ENCODE results near the gene NPB. TPM values are rescaled to one million over a fixed set of nuclear protein-coding genes. Genes with fewer than 3 reads are reported as not detected.
A peak's percentile ranks its signal among the peaks of the same experiment; 100 is the strongest.

NPB gene
- total RNA-seq, 1 donor from 2014 or later, result 4.7 TPM

DNA sequence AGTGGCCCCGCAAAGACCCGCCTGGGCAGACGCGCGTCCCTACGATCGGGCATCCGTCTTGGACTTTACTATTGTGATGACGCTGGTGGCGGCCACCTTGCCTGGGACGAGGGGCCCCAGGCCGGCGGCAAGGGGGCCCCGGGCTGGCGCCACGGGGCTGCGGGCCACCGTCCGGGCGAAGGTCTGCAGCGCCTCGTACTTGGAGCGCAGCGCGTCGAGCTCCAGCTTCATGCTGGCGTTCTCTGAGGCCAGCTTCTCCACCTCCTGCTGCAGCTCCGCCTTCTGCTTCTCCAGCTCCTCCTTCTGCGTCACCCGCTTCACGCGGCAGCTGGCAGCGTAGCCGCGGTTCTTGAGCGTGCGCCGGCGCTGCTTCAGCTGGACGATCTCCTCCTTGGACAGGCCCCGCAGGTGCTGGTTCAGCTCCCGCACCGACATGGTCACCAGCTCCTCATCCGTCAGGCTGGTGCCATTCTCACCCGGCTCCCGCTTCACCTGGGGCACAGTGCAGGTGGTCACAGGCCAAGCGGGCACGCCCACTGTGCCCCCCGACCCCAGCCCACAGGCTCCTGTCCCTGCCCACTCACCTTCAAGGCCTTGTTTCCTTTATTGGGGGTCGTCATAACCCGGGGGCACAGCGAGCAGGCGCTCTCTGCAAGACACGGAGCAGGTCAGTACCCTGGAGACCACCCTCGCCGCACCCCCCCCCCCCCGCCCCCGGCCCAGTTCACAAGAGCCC, 20.7 kb downstream of the NPB start:
- no peak for TF ChIP-seq POLR2AphosphoS5 (IDR thresholded peaks at IDR 0.05; ENCODE audit: insufficient read depth in 1 of 2, low read depth in 1 of 2)
- TF ChIP-seq POLR2A (IDR thresholded peaks at IDR 0.05), result no peak
- TF ChIP-seq, protein P1, sequence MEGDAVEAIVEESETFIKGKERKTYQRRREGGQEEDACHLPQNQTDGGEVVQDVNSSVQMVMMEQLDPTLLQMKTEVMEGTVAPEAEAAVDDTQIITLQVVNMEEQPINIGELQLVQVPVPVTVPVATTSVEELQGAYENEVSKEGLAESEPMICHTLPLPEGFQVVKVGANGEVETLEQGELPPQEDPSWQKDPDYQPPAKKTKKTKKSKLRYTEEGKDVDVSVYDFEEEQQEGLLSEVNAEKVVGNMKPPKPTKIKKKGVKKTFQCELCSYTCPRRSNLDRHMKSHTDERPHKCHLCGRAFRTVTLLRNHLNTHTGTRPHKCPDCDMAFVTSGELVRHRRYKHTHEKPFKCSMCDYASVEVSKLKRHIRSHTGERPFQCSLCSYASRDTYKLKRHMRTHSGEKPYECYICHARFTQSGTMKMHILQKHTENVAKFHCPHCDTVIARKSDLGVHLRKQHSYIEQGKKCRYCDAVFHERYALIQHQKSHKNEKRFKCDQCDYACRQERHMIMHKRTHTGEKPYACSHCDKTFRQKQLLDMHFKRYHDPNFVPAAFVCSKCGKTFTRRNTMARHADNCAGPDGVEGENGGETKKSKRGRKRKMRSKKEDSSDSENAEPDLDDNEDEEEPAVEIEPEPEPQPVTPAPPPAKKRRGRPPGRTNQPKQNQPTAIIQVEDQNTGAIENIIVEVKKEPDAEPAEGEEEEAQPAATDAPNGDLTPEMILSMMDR (IDR thresholded peaks at IDR 0.05), result no peak
- Histone ChIP-seq H3K4me1 (peaks cover 47% of the 10 kb centered on the region), H3K9me3 (no peaks in the 10 kb centered on the region), H3K27ac (peak overlapping the region; percentile 18), H3K4me3 (peak overlapping the region; percentile 28 to 42), H3K27me3 (no peaks in the 10 kb centered on the region), H3K36me3 (peaks cover 0 to 6% of the 10 kb centered on the region in 2 donors)
- intact Hi-C loops (cut with DNase I), result no loop called here
- DNase-seq (ENCODE audit: extremely low spot score in 2 of 2), result no peak

DNA sequence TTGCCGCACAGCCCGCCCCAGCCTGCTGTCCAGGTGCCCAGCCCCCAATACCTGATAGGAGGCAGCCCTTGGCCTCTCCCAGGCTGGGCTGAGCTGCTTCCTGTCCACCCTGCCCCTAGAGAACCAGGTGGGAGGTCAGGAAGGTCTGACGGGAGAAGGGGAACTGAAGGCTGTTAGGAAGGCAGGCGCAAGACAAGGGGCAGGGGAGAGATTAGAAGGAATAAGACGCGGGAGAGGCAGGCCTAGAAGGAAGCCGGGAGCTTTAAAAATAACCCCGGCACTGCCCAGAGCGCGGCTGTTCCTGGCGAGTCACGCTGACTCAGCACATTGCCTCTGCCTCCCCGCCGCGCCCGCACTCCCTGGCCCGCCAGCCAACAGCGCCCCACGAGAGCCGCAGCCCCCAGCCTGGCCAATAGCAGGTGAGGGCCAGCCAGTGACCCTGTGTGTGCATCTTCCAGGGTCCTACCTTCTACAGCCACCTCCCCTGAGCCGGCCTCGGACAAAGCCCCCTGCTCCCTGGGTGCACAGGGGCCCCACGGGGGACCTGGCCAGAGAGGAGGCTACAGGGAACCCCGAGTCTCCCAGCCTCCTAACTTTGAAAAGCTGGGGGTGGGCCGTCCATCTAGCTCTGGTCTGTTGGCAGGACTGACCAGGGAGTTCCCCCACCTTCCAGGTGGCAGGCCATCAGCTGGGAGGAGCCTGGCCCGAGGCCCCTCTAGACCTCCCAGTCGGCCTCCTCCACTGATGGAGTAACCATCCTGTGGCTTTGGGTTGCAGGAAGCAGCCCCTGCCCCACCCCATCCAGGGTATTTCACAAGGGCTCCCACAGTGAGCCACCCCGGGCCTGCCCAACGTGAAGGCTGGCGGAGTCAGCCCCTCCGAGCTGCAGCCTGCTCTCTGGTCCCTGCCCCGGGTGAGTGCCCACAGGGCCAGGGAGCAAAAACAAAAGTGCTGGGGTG, 21.5 kb downstream of the NPB start:
- no peaks in the 10 kb centered on the region for H3K9me3 ChIP-seq
- peaks cover 50% of the 10 kb centered on the region for H3K4me1 ChIP-seq
- H3K27ac ChIP-seq, result peak overlapping the region; percentile 18
- H3K4me3 ChIP-seq, result peak overlapping the region; percentile 28 to 42
- H3K27me3 ChIP-seq, result no peaks in the 10 kb centered on the region
- intact Hi-C loops (cut with DNase I), result no loop called here
- TF ChIP-seq, protein P1 (IDR thresholded peaks at IDR 0.05), result no peak
- TF ChIP-seq POLR2A (IDR thresholded peaks at IDR 0.05), result no peak
- no peak for DNase-seq (ENCODE audit: extremely low spot score in 2 of 2)
- peaks cover 0 to 6% of the 10 kb centered on the region in 2 donors for H3K36me3 ChIP-seq

DNA sequence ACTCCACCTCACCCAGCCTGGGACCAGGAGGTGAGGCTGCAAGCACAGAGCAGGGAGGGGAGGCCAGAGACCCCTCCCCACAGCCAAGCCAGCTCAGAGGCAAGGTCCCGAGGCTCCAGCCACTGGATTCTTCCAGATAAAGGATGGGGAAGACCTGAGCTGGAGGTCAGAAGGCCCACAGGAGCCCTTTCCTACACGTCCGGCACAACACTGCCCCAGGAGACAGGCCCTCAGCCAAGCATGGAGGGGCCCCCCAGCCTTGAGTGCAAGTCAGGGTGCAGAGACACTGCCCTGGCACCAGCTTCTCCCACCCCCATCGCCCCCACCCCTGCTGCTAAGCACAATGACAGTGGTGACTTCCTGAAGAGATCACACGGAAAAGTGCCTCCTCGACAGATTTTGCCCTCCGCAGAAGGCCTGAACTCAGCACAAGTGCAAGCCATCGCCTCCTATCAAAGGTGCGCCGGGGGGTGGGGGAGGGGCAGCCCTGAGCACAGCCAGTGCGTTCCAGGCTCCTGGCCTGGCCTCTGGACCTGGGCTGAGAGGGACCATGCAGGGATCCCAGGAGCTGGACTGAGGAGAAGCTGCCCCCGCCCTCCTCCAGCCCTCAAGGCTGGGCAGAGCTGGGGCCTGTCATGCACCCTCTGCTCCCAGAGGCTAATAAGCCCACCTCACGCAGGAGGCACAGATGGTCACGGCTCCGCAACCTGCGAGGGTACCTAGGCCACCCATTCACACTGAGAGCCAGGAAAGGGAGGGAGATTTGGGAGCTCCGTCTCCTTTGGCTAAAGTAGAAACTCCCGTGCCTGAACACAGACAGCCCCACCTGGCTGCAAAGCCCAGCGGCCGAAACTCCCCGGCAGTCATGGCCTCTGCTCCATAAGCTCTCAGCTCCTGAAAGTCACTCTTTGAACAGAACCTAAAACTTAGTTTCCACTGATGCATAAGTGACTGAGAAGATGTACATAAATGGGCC, 22.8 kb downstream of the NPB start:
- intact Hi-C loops (cut with DNase I), result no loop called here
- Histone ChIP-seq H3K27ac (peak overlapping the region; percentile 18), H3K4me3 (no peak overlapping the region), H3K4me1 (peaks cover 53% of the 10 kb centered on the region), H3K9me3 (no peaks in the 10 kb centered on the region), H3K36me3 (peaks cover 0 to 6% of the 10 kb centered on the region in 2 donors), H3K27me3 (no peaks in the 10 kb centered on the region)
- TF ChIP-seq POLR2AphosphoS5 (IDR thresholded peaks at IDR 0.05; ENCODE audit: insufficient read depth in 1 of 2, low read depth in 1 of 2) (no peak), POLR2A (IDR thresholded peaks at IDR 0.05) (no peak)
- TF ChIP-seq, protein P1 (IDR thresholded peaks at IDR 0.05), result no peak
- no peak for DNase-seq (ENCODE audit: extremely low spot score in 2 of 2)

DNA sequence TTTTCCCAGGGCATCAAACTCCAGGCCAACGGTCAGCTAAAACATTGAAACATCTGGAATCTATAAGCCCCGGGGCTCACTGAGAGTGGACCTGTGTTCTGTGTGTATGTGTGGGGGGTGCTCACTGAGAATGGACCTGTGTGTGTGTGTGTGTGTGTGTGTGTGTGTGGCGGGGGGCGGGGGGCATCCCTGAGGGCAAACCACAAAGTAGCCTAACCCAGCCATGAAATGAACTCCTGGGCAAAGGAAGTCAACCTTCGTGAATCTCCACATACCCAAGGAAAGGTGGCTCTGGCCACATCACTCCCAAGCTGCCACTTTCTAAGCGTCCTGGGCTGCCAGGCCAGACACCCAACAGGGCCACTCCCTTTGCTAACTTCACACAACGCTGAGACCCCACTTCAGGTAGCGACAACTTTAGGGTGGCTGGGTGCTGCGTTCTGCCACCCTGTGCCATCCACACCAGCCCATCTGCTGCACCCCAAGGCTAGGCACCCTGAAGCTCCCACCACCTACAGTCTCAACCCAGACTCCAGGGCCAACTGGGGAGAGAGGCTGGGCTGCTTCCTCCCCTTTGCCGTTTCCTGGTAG, 23.9 kb downstream of the NPB start:
- H3K9me3 ChIP-seq, result no peaks in the 10 kb centered on the region
- H3K4me1 ChIP-seq, result peaks cover 53% of the 10 kb centered on the region
- H3K36me3 ChIP-seq, result peaks cover 0 to 6% of the 10 kb centered on the region in 2 donors
- H3K27ac ChIP-seq, result peak overlapping the region; percentile 95
- intact Hi-C loops (cut with DNase I), result no loop called here
- peak overlapping the region; percentile 72 to 89 for H3K4me3 ChIP-seq
- DNase-seq (ENCODE audit: extremely low spot score in 2 of 2), result no peak
- no peaks in the 10 kb centered on the region for H3K27me3 ChIP-seq
- no peak for TF ChIP-seq POLR2AphosphoS5 (IDR thresholded peaks at IDR 0.05; ENCODE audit: insufficient read depth in 1 of 2, low read depth in 1 of 2)
- no peak for TF ChIP-seq POLR2A (IDR thresholded peaks at IDR 0.05)
- TF ChIP-seq, protein P1 (IDR thresholded peaks at IDR 0.05), result no peak

Data from vagina (tissue), 2 donors.